Stimulated activated CD4-positive, alpha-beta T cell treated with anti-CD3 and anti-CD28 coated beads, TNF-alpha, amount 100 ng/mL, for 48 hours (primary cell): ENCODE data around the gene HOXC9.

Source experiments
- DNase-seq, 3 donors: peaks; one replicate each; pipeline ENCODE4 v3.0.0-alpha.2; 2020; ENCODE audit warnings: low read depth in 3 of 3

HOXC9 gene

DNA sequence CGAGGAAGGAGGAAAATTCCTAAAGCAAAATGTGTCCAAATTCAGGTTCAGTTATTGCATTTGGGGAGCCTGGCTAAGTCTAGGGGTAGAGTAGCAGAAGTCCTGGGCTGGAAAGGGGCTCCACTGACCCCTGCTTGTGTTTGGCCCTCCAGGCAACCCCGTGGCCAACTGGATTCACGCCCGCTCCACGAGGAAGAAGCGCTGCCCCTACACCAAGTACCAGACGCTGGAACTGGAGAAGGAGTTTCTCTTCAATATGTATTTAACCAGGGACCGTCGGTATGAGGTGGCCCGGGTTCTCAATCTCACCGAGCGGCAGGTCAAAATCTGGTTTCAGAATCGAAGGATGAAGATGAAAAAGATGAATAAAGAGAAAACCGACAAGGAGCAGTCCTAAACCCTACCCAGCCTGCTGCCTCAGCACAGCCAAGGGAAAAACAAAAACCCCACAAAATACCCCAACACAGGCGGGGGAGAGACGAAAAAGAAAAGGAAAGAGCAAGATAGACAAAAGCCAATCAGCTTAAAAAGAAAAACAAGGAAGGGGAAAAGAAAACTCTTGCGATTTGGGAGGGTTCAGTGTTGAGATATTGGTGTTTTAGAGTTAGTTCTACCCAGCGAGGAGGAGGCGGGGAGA is 2.4 kb downstream of the HOXC9 start:
- no peak for DNase-seq

DNA sequence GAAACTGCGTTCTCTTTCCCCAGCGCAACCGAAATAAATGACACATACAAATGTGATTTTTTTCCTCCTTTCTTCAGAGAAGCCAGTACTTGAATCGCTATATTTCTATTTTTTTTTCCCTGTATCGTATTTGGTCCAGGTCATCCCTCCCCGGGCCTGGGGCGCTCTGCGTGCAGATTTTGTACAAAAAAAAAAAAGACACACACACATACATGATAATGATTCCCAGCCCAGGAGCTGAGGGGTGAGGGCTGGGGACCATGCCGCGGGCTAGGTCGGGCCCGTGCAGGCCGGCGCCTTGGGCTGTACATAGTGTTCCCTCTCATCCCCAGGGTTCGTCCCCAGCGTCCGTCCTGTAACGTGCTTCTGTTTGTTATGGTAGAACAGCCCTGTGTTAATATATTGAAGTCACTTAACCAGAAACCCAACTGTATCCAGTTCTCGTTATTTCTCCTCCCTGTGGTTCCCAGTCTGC is 3.0 kb downstream of the HOXC9 start:
- no peak for DNase-seq

GRCh38 chr12:54003625-54004024 is 3.7 kb downstream of the HOXC9 start:
- no peak for DNase-seq

DNA sequence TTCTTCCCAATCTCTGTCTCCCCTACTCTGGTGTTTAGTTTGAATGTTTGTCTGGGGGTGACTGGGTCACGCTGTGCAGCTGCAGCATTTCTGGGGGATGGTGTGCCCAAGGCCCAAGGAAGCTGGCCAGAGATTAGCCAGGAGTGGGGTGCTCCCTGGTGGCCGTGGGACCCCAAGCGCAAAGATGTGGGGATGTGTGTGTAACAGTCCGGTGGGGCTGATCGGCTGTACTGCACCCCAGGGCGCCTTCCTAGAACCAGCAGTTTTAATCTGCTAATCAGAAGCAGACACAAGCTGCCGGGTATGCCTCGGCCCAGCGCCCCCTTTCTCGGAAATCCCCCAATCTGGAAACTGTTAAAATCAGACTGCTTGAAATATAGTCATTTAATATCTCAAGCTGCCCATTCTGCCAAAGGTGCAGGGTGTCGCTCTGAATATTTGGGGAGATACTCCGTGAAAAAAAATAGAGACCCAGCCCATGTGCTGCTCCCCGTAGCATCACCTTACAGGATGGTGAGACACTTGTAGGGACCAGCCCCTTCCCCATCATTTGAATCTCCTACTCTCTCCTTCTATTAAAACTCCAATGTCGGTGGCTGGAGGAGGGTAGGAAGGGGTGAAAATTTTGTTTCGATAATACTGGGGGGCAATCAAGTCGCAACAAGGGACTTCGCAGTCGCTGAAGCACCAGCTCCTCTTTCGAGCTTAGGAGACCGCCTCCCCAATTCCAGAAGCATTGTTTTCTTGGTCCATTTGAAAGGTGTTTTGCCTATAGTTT is 4.3 kb downstream of the HOXC9 start:
- no peak for DNase-seq

DNA sequence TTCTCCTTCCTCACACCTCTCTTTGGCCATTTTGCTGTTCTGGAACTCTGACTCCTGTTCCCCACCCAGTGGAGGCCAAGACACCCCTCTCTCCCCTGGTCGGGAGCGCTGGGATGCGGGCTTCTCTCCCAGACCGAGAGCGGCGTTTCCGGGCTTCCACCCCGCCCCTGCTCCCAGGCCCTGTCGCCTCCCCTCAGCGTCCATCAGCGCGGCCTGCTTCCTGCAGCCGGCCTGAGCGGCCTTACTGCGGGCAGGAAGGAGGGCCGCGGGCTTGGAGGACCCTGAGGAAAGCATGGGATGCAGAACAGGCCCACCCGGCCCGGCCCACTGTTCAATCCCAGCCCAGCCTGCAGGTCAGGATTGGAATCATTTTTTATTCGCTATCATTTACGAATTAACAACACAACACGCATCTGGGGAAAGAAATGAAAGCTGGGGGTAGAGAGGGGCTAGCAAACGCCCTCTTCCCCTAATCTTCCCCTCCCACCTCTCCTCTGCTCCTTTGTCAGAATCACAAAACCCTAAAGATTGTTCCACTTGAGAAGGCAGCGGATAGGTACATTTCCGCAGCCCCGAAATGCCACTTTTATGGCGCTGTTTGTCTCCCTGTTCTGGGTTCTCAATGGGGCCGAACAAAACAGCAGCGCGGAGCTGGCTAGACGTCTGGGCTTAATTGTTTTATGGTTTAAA is 5.0 kb downstream of the HOXC9 start:
- no peak for DNase-seq

DNA sequence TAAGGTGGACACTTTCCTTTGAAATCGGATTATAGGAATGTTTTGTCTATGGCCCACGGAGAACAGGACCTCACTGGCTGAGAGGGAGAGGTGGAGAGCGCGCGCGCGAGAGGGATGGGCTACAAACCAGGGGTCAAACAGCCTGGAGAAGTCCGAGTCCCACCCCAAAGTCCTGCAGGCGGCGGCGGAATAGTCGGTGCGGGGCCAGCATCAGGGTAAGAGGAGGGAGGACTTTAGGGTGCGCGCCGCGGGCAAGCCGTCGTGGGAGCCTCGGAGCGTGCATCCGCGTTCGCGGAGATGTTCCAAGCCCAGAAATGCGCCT is 5.5 kb downstream of the HOXC9 start:
- no peak for DNase-seq

- peak; percentile 66 to 84 (median 77) for DNase-seq
Measured at GRCh38 chr12:54005853-54006558, 6.0 kb downstream of the HOXC9 start.

DNA sequence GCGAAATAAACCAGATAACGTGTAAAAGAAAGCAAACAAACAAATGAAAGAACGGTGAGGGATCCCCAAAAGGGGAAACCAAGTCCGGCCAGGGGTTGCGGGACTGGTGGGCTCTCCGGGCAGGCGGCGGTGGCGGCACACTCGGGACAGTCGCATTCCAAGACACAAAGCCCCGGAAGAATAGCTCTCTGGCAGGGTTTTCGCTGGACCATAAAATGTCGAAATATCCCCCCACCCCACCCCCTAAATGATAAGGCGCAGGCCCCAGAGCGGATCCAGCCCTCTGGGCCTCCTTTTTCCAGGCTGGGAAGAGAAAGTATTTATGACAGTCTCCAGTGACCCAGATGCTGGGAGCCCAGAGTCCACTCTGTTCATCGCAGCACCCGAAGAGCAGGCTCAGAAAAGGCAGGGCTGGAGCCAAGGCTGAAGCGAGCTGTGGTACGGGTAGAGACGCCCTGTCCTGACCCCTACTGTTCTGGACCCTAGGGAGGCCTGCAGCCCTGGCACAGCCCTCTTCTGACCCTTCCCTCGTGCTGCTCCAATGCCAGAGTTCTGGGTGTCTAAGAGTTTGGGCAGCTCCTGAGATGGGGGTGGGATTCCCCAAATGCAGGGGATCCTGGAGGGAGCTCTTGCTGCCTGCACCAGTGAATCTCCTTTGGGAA is 6.7 kb downstream of the HOXC9 start:
- DNase-seq: no peak

- no peak for DNase-seq
Measured at GRCh38 chr12:54007538-54008259, 7.7 kb downstream of the HOXC9 start.

DNA sequence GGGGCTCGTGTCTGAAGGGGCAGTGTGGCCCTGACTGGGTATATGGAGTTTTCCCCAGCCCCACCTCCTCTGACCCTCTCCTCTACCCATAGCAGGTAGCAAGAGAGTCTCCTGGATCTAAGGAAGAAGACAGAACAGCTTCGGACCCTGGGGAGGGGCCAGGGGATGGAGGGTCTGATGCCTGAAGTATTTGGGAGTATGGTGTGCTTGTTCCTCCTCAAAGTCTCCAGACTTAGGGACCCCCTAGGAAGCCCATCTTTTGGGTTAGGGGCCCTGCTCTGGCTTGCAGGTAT is 8.2 kb downstream of the HOXC9 start:
- no peak for DNase-seq

- DNase-seq: no peak
Measured at GRCh38 chr12:54009171-54010052, 9.5 kb downstream of the HOXC9 start.

DNA sequence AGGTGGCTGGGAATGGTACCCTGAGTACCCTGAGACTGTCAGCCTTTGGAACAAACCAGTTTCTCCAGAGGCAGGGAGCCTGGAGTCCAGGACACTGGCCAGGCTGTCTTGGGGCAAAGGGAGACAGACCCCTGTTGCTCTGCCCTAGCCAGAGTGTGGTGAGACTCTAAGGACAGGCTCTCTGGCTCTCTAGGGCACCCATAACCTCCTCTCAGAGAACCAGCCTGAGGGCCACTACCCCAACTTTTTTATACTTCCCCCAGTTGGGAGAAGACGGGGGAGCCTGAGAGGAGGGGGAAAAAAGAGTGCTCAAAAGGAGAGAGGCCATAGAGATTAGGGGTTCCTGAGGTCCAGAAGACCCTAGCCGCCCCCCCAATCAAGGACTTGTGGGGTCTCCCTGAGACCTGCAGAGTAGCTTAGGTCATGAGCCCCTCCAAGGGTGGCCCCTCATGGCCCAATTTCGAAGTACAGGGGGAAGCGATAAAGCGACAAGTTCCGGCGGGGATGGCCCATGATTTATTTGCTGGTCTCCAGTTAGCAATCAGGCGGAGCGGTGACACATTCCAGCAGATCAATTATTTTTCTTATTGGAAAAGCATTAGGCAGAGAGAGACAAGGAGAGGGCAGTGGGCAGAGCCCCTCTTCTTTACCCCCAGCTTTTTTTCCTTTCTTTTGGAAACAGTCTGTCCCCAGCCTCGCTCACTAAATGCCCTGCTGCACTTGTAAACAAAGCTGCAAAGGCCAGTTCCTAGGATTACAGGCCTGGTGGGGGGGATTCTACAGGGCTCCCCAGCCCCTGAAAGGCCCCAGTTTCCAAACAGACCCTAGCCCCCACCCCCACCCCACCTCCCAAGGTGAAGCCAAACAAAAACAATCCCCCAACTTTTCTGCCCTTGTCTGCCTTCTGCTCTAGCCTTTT is 10.4 kb downstream of the HOXC9 start:
- DNase-seq: no peak

GRCh38 chr12:54010972-54011664 is 11.2 kb downstream of the HOXC9 start:
- DNase-seq: no peak

DNA sequence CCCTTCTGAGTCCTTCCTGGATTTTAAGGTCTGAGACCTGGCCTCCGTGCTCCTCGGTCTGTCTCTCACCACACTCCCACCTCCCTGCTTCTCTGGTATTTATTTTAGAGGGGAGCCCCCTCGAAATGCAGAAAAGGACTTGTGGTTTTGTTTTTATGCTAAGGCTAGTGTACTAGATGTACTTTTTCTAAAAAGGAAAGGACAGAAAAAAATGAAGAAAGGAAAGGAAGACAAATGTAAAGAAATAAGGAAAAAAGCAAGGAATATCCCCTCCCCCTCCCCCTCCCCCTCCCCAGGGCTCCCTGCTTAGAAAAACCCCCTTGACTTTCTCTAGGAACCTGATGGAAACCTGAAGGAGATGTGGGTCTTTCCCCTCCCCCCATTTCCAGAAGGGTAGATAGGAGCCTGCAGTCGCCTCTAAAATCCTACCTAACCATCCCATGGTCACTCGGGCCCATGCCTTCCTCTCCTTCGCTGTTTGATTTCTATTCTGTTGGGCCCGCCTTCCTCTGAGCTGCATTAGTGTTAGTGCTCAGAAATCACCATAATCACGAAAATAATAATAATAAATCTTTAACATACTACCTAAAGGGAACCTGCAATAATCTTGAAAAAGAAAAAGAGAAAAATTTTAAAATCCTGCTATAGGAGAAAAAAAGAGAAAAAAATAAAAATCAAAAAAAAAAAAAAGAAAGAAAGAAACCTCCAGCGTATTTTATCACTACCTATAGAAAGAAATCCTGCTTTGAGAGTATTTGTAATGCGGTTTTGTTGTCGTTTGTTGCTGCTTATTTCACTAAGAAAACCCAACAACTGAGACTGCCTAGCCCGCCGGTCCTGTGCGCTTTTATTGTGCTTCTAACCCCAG is 11.9 kb downstream of the HOXC9 start:
- no peak for DNase-seq

GRCh38 chr12:54012631-54013409 is 12.9 kb downstream of the HOXC9 start:
- DNase-seq: no peak

DNA sequence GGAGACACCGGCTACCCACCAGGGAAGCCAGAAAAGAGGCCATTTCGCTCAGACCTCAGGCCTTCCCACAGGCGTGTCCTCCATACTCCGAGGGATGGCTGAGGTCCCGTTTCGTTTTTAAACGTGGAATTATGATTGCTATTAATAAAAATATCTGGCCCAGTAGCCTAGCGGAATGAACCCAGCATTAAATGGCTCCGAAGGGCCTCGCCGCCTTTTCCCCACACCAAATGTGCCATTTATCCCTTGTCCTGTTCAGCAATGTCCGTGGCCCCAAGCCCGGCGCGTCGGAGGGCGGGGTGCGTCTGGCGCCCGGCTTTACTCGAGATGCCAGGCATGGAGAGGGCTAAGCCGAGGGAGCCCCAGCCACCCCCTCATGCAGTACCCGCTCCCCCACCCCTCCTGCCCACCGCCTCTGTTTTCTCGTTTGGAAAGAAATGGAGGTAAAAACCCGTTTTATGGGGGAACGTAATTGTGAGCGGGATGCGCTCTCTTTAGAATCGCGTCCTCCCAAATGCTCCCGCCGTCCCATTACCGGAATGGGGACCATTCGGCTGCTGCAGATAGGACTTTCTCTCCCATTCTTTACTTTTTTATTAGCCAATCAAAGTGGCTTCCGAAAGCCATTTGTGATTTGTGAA is 14.5 kb downstream of the HOXC9 start:
- no peak for DNase-seq
